Measurements from ENCODE around the gene TSC22D1.

Gene TSC22D1

DNA sequence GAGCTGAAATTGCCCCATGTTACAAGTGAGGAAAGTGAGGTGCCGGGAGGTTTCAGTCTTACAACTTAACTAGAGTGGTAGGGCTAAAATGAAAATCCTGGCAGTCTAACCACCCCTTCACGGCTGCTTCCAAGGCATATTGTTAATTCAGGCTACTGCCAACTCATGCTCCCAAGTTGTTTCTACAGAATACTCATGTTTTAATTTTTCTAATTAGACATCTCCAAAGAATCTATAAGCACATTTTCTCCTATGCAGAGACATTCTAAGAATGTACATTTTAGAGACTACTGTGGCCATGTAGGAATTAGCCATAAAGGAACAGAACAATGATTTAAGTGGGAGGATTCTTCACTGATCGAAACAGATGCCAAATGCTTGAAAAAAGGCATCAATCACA is 7.0 kb upstream of the TSC22D1 start:
- Histone ChIP-seq H3K27me3 (replicated peaks; ENCODE audit: insufficient read depth, low read length) (no peaks in the 10 kb centered on the region), H3K4me1 (ENCODE audit: low read length) (0 out of 2 replicates have a peak, but pooled peaks cover 4% of the 10 kb centered on the region), H2AFZ (ENCODE audit: low read length) (no peak overlapping the region), H3K79me2 (ENCODE audit: low read length) (no peaks in the 10 kb centered on the region), H3K36me3 (replicated peaks; ENCODE audit: insufficient read depth, low read length) (no peaks in the 10 kb centered on the region), H3K4me2 (ENCODE audit: low read depth, low read length) (no peak overlapping the region), H4K20me1 (ENCODE audit: insufficient read depth, low read length) (no peaks in the 10 kb centered on the region), H3K27ac (ENCODE audit: low read length) (no peak overlapping the region), H3K9me3 (replicated peaks; ENCODE audit: insufficient read depth, low read length) (no peaks in the 10 kb centered on the region), H3K4me3 (ENCODE audit: low read length) (no peak overlapping the region), H3F3A (ENCODE audit: insufficient read depth, low read length) (peaks cover 2% of the 10 kb centered on the region; the same call in 1 of the 2 replicates), H3K9me2 (replicated peaks; ENCODE audit: insufficient read depth, low read length) (no peaks in the 10 kb centered on the region), H3K9ac (ENCODE audit: low read length) (no peak overlapping the region)
- TF ChIP-seq, protein P1, sequence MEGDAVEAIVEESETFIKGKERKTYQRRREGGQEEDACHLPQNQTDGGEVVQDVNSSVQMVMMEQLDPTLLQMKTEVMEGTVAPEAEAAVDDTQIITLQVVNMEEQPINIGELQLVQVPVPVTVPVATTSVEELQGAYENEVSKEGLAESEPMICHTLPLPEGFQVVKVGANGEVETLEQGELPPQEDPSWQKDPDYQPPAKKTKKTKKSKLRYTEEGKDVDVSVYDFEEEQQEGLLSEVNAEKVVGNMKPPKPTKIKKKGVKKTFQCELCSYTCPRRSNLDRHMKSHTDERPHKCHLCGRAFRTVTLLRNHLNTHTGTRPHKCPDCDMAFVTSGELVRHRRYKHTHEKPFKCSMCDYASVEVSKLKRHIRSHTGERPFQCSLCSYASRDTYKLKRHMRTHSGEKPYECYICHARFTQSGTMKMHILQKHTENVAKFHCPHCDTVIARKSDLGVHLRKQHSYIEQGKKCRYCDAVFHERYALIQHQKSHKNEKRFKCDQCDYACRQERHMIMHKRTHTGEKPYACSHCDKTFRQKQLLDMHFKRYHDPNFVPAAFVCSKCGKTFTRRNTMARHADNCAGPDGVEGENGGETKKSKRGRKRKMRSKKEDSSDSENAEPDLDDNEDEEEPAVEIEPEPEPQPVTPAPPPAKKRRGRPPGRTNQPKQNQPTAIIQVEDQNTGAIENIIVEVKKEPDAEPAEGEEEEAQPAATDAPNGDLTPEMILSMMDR (IDR thresholded peaks at IDR 0.05; ENCODE audit: low read length) = no peak
- TF ChIP-seq EZH2phosphoT487 (IDR thresholded peaks at IDR 0.05; ENCODE audit: low read length) (no peak), EZH2 (optimal IDR thresholded peaks at IDR 0.05; ENCODE audit: low read depth, low read length) (no peak)
- DNase-seq = no peak

DNA sequence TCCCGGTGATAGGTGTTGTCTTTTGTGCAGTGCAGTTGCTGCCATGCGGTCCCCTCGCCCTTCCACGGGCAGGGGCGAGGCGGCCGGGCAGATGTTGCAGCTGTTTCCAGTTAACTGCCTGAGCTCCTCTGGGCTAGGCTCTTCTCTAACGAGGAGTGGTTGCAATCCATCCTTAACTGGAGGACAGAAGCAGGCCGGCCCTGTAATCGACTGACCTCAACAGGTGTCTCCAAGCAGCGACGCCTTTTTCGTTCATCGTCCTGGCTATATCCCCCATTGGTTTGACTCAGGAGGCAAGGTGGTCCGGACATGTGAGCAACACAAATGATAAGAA is 1.9 kb upstream of the TSC22D1 start:
- H3K4me3 ChIP-seq (ENCODE audit: low read length) = peak overlapping the region; percentile 72
- H4K20me1 ChIP-seq (ENCODE audit: insufficient read depth, low read length) = no peaks in the 10 kb centered on the region
- peaks cover 9% of the 10 kb centered on the region; the same call in 1 of the 2 replicates for H3F3A ChIP-seq (ENCODE audit: insufficient read depth, low read length)
- H3K36me3 ChIP-seq (replicated peaks; ENCODE audit: insufficient read depth, low read length) = no peaks in the 10 kb centered on the region
- H2AFZ ChIP-seq (ENCODE audit: low read length) = peak overlapping the region; percentile 77
- H3K9me3 ChIP-seq (replicated peaks; ENCODE audit: insufficient read depth, low read length) = no peaks in the 10 kb centered on the region
- H3K27me3 ChIP-seq (replicated peaks; ENCODE audit: insufficient read depth, low read length) = no peaks in the 10 kb centered on the region
- peak overlapping the region; percentile 88 for H3K27ac ChIP-seq (ENCODE audit: low read length)
- 0 out of 2 replicates have a peak, but pooled peaks cover 7% of the 10 kb centered on the region for H3K4me1 ChIP-seq (ENCODE audit: low read length)
- H3K79me2 ChIP-seq (ENCODE audit: low read length) = 0 out of 2 replicates have a peak, but pooled peaks cover 3% of the 10 kb centered on the region
- peak overlapping the region; percentile 74 for H3K4me2 ChIP-seq (ENCODE audit: low read depth, low read length)
- H3K9me2 ChIP-seq (replicated peaks; ENCODE audit: insufficient read depth, low read length) = no peaks in the 10 kb centered on the region
- no peak for DNase-seq
- TF ChIP-seq EZH2phosphoT487 (IDR thresholded peaks at IDR 0.05; ENCODE audit: low read length) (no peak), EZH2 (optimal IDR thresholded peaks at IDR 0.05; ENCODE audit: low read depth, low read length) (no peak)
- TF ChIP-seq, protein P1 (IDR thresholded peaks at IDR 0.05; ENCODE audit: low read length) = no peak
- H3K9ac ChIP-seq (ENCODE audit: low read length) = peak overlapping the region; percentile 83

DNA sequence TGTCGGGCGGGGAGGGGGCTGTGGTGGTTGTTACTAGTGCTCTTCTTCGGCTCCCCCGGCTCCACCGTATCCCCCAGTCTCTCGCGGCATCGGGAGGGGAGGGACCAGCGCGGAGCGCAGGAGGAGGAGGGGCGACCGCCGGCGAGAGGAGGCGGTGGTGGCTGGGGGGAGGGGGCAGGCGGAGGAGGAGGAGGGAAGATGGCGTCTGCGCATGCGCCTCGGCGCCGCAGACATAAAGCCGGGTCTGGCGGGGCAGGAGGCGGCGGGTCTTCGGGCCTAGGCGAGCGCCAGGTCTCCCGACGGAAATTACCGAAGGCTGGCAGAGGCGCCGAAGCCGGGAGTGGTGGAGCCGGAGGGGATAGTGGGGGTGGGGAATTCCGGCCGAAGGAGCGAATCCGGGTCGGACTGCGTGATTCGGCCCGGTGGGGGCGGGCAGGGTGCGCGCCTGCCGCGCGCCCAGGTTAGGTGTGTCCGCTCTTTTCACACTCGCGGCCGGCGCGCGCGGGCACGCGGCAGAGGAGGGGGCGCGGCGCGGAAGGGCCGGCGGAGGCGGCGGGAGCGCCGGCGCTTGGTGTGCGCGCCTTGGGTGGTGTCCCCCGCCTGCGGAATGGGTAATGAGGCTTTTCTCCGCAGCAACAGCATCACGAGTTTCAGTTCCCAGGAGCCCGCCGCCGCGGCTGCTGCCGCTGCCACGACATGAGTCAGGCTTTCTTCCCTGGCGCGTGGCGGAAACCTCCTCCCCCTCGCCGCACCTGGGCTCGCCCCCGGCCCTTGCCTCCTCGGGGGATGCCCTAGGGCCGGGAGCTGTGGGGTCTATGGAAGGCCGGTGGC is 1.3 kb upstream of the TSC22D1 start:
- peak overlapping the region; percentile 88 for H3K27ac ChIP-seq (ENCODE audit: low read length)
- peaks cover 9% of the 10 kb centered on the region; the same call in 1 of the 2 replicates for H3F3A ChIP-seq (ENCODE audit: insufficient read depth, low read length)
- H3K4me3 ChIP-seq (ENCODE audit: low read length) = peak overlapping the region; percentile 72
- H3K4me2 ChIP-seq (ENCODE audit: low read depth, low read length) = peak overlapping the region; percentile 74
- H3K4me1 ChIP-seq (ENCODE audit: low read length) = 0 out of 2 replicates have a peak, but pooled peaks cover 7% of the 10 kb centered on the region
- no peaks in the 10 kb centered on the region for H3K9me2 ChIP-seq (replicated peaks; ENCODE audit: insufficient read depth, low read length)
- DNase-seq = peak; percentile 82
- H3K27me3 ChIP-seq (replicated peaks; ENCODE audit: insufficient read depth, low read length) = no peaks in the 10 kb centered on the region
- no peaks in the 10 kb centered on the region for H4K20me1 ChIP-seq (ENCODE audit: insufficient read depth, low read length)
- 0 out of 2 replicates have a peak, but pooled peaks cover 3% of the 10 kb centered on the region for H3K79me2 ChIP-seq (ENCODE audit: low read length)
- H3K9ac ChIP-seq (ENCODE audit: low read length) = peak overlapping the region; percentile 83
- peak overlapping the region; percentile 77 for H2AFZ ChIP-seq (ENCODE audit: low read length)
- TF ChIP-seq EZH2 (optimal IDR thresholded peaks at IDR 0.05; ENCODE audit: low read depth, low read length) = no peak
- TF ChIP-seq EZH2phosphoT487 (IDR thresholded peaks at IDR 0.05; ENCODE audit: low read length) = no peak
- TF ChIP-seq, protein P1 (IDR thresholded peaks at IDR 0.05; ENCODE audit: low read length) = no peak
- H3K9me3 ChIP-seq (replicated peaks; ENCODE audit: insufficient read depth, low read length) = no peaks in the 10 kb centered on the region
- H3K36me3 ChIP-seq (replicated peaks; ENCODE audit: insufficient read depth, low read length) = no peaks in the 10 kb centered on the region

Data from MM.1S (cell line).